Colon (tissue), 2 donors: ENCODE data around the gene QSOX1.
"Not testable (repeated sequence)": the region's sequence is repeated elsewhere in the genome, so short reads cannot be mapped to it uniquely, and the experiment has no call there.

Experiments used
- FAIRE-seq: peaks from 2 replicates; lab custom pipeline; 2012; peaks lifted over from hg19 to GRCh38; lab: Jason Lieb, UNC
- donor health status: control.
- donor health status: control.

Gene QSOX1

GRCh38 chr1:180154325-180155181, at the start of gene QSOX1:
QSOX1 (plus strand) TSS chr1:180154869; CDS start chr1:180154908, 39 bp downstream.
- no peak for FAIRE-seq

- no peak for FAIRE-seq
Observed at GRCh38 chr1:180112091-180112490, 42.6 kb upstream of the QSOX1 start.

- FAIRE-seq = no peak
Observed at GRCh38 chr1:180112984-180113647, 41.6 kb upstream of the QSOX1 start.

- FAIRE-seq = no peak
Observed at GRCh38 chr1:180114396-180114945, 40.2 kb upstream of the QSOX1 start.

GRCh38 chr1:180116964-180117763, 37.5 kb upstream of the QSOX1 start:
- no peak for FAIRE-seq

GRCh38 chr1:180117764-180118116, 36.9 kb upstream of the QSOX1 start:
- no peak for FAIRE-seq

- FAIRE-seq = no peak
Observed at GRCh38 chr1:180119837-180120236, 34.8 kb upstream of the QSOX1 start.

- FAIRE-seq = no peak
Observed at GRCh38 chr1:180123463-180123936, 31.2 kb upstream of the QSOX1 start.

GRCh38 chr1:180130651-180131050, 24.0 kb upstream of the QSOX1 start:
- no peak for FAIRE-seq

- no peak for FAIRE-seq
Observed at GRCh38 chr1:180131510-180131909, 23.2 kb upstream of the QSOX1 start.

- FAIRE-seq = no peak
Observed at GRCh38 chr1:180133193-180133592, 21.5 kb upstream of the QSOX1 start.

GRCh38 chr1:180133688-180134087, 21.0 kb upstream of the QSOX1 start:
- not testable (repeated sequence) for FAIRE-seq

GRCh38 chr1:180135535-180135934, 19.1 kb upstream of the QSOX1 start:
- FAIRE-seq = no peak

- FAIRE-seq = no peak
Observed at GRCh38 chr1:180136331-180136967, 18.2 kb upstream of the QSOX1 start.

GRCh38 chr1:180136968-180137356, 17.7 kb upstream of the QSOX1 start:
- no peak for FAIRE-seq

GRCh38 chr1:180137776-180138175, 16.9 kb upstream of the QSOX1 start:
- no peak for FAIRE-seq

- FAIRE-seq = no peak
Observed at GRCh38 chr1:180141381-180141934, 13.2 kb upstream of the QSOX1 start.

GRCh38 chr1:180143359-180143758, 11.3 kb upstream of the QSOX1 start:
- no peak for FAIRE-seq

- no peak for FAIRE-seq
Observed at GRCh38 chr1:180144659-180145357, 9.9 kb upstream of the QSOX1 start.

- no peak for FAIRE-seq
Observed at GRCh38 chr1:180145446-180145845, 9.2 kb upstream of the QSOX1 start.

- FAIRE-seq = no peak
Observed at GRCh38 chr1:180150982-180151381, 3.7 kb upstream of the QSOX1 start.
